ENCODE measurements around the gene GPX3. TPM values are rescaled to one million over a fixed set of nuclear protein-coding genes. Genes with fewer than 3 reads are reported as not detected.

The GPX3 gene
- total and polyA plus RNA-seq, 9 of the 15 experiments (the other 6 are each of a cell fraction or from before 2014, with no cell fraction given): 0.25 to 0.86 TPM; not detected in 7

- TF ChIP-seq, protein P1, sequence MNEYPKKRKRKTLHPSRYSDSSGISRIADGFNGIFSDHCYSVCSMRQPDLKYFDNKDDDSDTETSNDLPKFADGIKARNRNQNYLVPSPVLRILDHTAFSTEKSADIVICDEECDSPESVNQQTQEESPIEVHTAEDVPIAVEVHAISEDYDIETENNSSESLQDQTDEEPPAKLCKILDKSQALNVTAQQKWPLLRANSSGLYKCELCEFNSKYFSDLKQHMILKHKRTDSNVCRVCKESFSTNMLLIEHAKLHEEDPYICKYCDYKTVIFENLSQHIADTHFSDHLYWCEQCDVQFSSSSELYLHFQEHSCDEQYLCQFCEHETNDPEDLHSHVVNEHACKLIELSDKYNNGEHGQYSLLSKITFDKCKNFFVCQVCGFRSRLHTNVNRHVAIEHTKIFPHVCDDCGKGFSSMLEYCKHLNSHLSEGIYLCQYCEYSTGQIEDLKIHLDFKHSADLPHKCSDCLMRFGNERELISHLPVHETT (CRISPR knock-in tag; conservative IDR thresholded peaks at IDR 0.05 in 1 of 2, IDR thresholded peaks at IDR 0.05 in 1 of 2): 0 out of 4 replicates have a peak, but pooled peaks of 1 of the 2 experiments have one; percentile 26
- TF ChIP-seq EP400 (IDR thresholded peaks at IDR 0.05) (no peak), CHD1 (IDR thresholded peaks at IDR 0.05; ENCODE audit: low read length) (no peak), CSDE1 (IDR thresholded peaks at IDR 0.05) (no peak), STAT5B (CRISPR knock-in tag; IDR thresholded peaks at IDR 0.05) (no peak), RBM39 (optimal IDR thresholded peaks at IDR 0.05; ENCODE audit: low read depth, low read length) (no peak), DMBX1 (CRISPR knock-in tag; IDR thresholded peaks at IDR 0.05; ENCODE audit: borderline replicate concordance) (no peak), HDAC1 (IDR thresholded peaks at IDR 0.05) (peak in 1 of 2 experiments; percentile 64; a peak in 1 of 4 replicates), CHAMP1 (IDR thresholded peaks at IDR 0.05) (no peak), BACH1 (tag; IDR thresholded peaks at IDR 0.05) (peak; percentile 57; the same call in 1 of the 2 replicates), HBP1 (CRISPR knock-in tag; IDR thresholded peaks at IDR 0.05) (no peak), GABPB2 (CRISPR knock-in tag; conservative IDR thresholded peaks at IDR 0.05) (no peak), ZNF12 (CRISPR knock-in tag; IDR thresholded peaks at IDR 0.05) (no peak)
- TF ChIP-seq, protein P2, sequence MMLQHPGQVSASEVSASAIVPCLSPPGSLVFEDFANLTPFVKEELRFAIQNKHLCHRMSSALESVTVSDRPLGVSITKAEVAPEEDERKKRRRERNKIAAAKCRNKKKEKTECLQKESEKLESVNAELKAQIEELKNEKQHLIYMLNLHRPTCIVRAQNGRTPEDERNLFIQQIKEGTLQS (IDR thresholded peaks at IDR 0.05): peak; percentile 83
- TF ChIP-seq, protein P2 (CRISPR knock-in tag; conservative IDR thresholded peaks at IDR 0.05): no peak
- TF ChIP-seq, protein P3, sequence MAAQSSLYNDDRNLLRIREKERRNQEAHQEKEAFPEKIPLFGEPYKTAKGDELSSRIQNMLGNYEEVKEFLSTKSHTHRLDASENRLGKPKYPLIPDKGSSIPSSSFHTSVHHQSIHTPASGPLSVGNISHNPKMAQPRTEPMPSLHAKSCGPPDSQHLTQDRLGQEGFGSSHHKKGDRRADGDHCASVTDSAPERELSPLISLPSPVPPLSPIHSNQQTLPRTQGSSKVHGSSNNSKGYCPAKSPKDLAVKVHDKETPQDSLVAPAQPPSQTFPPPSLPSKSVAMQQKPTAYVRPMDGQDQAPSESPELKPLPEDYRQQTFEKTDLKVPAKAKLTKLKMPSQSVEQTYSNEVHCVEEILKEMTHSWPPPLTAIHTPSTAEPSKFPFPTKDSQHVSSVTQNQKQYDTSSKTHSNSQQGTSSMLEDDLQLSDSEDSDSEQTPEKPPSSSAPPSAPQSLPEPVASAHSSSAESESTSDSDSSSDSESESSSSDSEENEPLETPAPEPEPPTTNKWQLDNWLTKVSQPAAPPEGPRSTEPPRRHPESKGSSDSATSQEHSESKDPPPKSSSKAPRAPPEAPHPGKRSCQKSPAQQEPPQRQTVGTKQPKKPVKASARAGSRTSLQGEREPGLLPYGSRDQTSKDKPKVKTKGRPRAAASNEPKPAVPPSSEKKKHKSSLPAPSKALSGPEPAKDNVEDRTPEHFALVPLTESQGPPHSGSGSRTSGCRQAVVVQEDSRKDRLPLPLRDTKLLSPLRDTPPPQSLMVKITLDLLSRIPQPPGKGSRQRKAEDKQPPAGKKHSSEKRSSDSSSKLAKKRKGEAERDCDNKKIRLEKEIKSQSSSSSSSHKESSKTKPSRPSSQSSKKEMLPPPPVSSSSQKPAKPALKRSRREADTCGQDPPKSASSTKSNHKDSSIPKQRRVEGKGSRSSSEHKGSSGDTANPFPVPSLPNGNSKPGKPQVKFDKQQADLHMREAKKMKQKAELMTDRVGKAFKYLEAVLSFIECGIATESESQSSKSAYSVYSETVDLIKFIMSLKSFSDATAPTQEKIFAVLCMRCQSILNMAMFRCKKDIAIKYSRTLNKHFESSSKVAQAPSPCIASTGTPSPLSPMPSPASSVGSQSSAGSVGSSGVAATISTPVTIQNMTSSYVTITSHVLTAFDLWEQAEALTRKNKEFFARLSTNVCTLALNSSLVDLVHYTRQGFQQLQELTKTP (IDR thresholded peaks at IDR 0.05; ENCODE audit: low read depth in 1 of 2, partially characterized antibody in 2 of 2): no peak
Measured at GRCh38 chr5:151063142-151063989, 43.0 kb downstream of the GPX3 start (continued).

Data from K562 (cell line).